CD4-positive, alpha-beta T cell (primary cell): ENCODE measurements around the gene PKHD1. TPM values are rescaled to one million over a fixed set of nuclear protein-coding genes. Genes with fewer than 3 reads are reported as not detected.

Experiments used
- ATAC-seq: fragments of 200-7000 bp; cut with Tn5 transposase; one replicate; pipeline ENCODE4 v1.10.0; 2022; ENCODE audit warnings: mild to moderate bottlenecking; ENCODE audit not compliant: poor library complexity
- CTCF ChIA-PET: fragments of 350-600 bp; sonication (Branson Sonifier 250); formaldehyde crosslinking; loops from one replicate; lab custom pipeline; 2021; ENCODE audit warnings: antibody characterized with exemption, inconsistent platforms; lab: Charles Lee
- POLR2A ChIA-PET: fragments of 350-600 bp; sonication (Branson Sonifier 250); formaldehyde crosslinking; loops from one replicate; lab custom pipeline; 2021; ENCODE audit warnings: antibody characterized with exemption, inconsistent platforms; lab: Charles Lee
- DNase-seq, 14 experiments: peaks; one replicate each; pipeline ENCODE4 v3.0.0-alpha.2; 2013 to 2020; ENCODE audit warnings: mixed read lengths in 2 of 14
- H3K27ac ChIP-seq, 2 donors: one replicate each; pipeline versions ENCODE4 v1.5.1 to v1.7.0; 2013; ENCODE audit warnings: low read length in 2 of 2, low read depth in 1 of 2, mild to moderate bottlenecking in 1 of 2
- H3K27me3 ChIP-seq, 2 experiments: 1 replicate in 1 of 2; 2 replicates in 1 of 2; pipeline versions ENCODE4 v1.6.1 to v1.7.0; 2013; ENCODE audit warnings: low read length in 2 of 2, control low read depth in 1 of 2, mild to moderate bottlenecking in 1 of 2, moderate library complexity in 1 of 2; ENCODE audit not compliant: insufficient read depth in 2 of 2, control insufficient read depth in 1 of 2
- H3K36me3 ChIP-seq: one replicate; pipeline ENCODE4 v1.6.1; 2013; ENCODE audit warnings: low read length, control low read depth; ENCODE audit not compliant: insufficient read depth
- H3K4me1 ChIP-seq: one replicate; pipeline ENCODE4 v1.6.1; 2013; ENCODE audit warnings: low read length, control low read depth; ENCODE audit not compliant: insufficient read depth
- H3K4me3 ChIP-seq: one replicate; pipeline ENCODE4 v1.5.1; 2013; ENCODE audit warnings: mild to moderate bottlenecking, low read length, moderate library complexity
- H3K9me3 ChIP-seq, 2 experiments: 1 replicate in 1 of 2; 2 replicates in 1 of 2; pipeline versions ENCODE4 v1.6.1 to v1.7.0; 2013; ENCODE audit warnings: low read length in 2 of 2, mild to moderate bottlenecking in 2 of 2, control low read depth in 1 of 2, moderate library complexity in 1 of 2; ENCODE audit not compliant: control insufficient read depth in 1 of 2, insufficient read depth in 1 of 2
- H3K27ac Mint-ChIP-seq: one replicate; pipeline ENCODE4 v1.8.0; 2020; ENCODE audit warnings: mixed read lengths
- H3K27me3 Mint-ChIP-seq: one replicate; pipeline ENCODE4 v1.8.0; 2021; ENCODE audit warnings: mixed read lengths
- H3K36me3 Mint-ChIP-seq: one replicate; pipeline ENCODE4 v1.8.0; 2021; ENCODE audit warnings: low read depth, mixed read lengths
- H3K4me1 Mint-ChIP-seq: one replicate; pipeline ENCODE4 v1.8.0; 2021; ENCODE audit warnings: low read depth, mixed read lengths
- H3K4me3 Mint-ChIP-seq: one replicate; pipeline ENCODE4 v1.8.0; 2020; ENCODE audit warnings: mild to moderate bottlenecking, mixed read lengths
- H3K9me3 Mint-ChIP-seq: one replicate; pipeline ENCODE4 v1.8.0; 2020; ENCODE audit warnings: mixed read lengths
- CTCF ChIP-seq: fragments of 200-600 bp; IDR thresholded peaks from one replicate; pipeline ENCODE4 v1.8.0; 2022; ENCODE audit warnings: antibody characterized with exemption, mild to moderate bottlenecking
- intact Hi-C, 2 experiments: fragments of 100-400 bp; cut with DNase I in 1 of 2; cut with micrococcal nuclease in 1 of 2; formaldehyde crosslinking; loops; one replicate each; pipeline versions ENCODE4 v1.15.1 to v1.9.0; 2023 to 2025; cut with DNase I, micrococcal nuclease
- total RNA-seq, 174 experiments: library from RNA in 2 of 174; stranded (reverse) in 2 of 174; gene quantifications; one replicate each; pipeline ENCODE4 v1.2.3 and lab custom pipeline; 2021 to 2026

The PKHD1 gene
- total RNA-seq, 2 experiments from 2014 or later: 0.03 TPM; not detected in 1

- Mint-ChIP-seq H3K4me3 (no peak overlapping the region), H3K36me3 (no peaks in the 10 kb centered on the region), H3K9me3 (no peaks in the 10 kb centered on the region), H3K4me1 (peaks cover 14% of the 10 kb centered on the region), H3K27me3 (no peaks in the 10 kb centered on the region), H3K27ac (no peak overlapping the region)
- intact Hi-C loops: loop anchor here in 1 of 2 experiments (10.0 kb wide), 1 partner anchor 349 kb away; no protein-coding TSS in a partner anchor
- ChIA-PET CTCF (no interaction called here), POLR2A (no interaction called here)
- Histone ChIP-seq H3K4me1 (peaks cover 11% of the 10 kb centered on the region), H3K36me3 (no peaks in the 10 kb centered on the region), H3K4me3 (no peak overlapping the region), H3K27ac (no peak overlapping the region), H3K27me3 (no peaks in the 10 kb centered on the region), H3K9me3 (no peaks in the 10 kb centered on the region)
- ATAC-seq (no peak), DNase-seq (no peak)
- TF ChIP-seq CTCF: no peak
Observed at GRCh38 chr6:52065621-52066020, 21.8 kb downstream of the PKHD1 start.

GRCh38 chr6:52063584-52064344, 23.6 kb downstream of the PKHD1 start:
- no peaks in the 10 kb centered on the region for H3K36me3 ChIP-seq
- no peaks in the 10 kb centered on the region for H3K27me3 ChIP-seq
- peak; percentile 12 to 76 (median 38) for DNase-seq
- no peaks in the 10 kb centered on the region for H3K9me3 ChIP-seq
- peak overlapping the region; percentile 26 for H3K4me3 ChIP-seq
- intact Hi-C loops: loop anchor here (2.0 to 10.0 kb wide), 4 partner anchors 199 to 599 kb away; no protein-coding TSS in a partner anchor
- no peaks in the 10 kb centered on the region for H3K36me3 Mint-ChIP-seq
- peaks cover 14% of the 10 kb centered on the region for H3K4me1 Mint-ChIP-seq
- H3K4me1 ChIP-seq: peaks cover 11% of the 10 kb centered on the region
- H3K27ac ChIP-seq: peak overlapping the region in 1 of 2 donors; percentile 21
- ChIA-PET POLR2A (no interaction called here), CTCF (no interaction called here)
- H3K27ac Mint-ChIP-seq: peak overlapping the region; percentile 24
- no peaks in the 10 kb centered on the region for H3K27me3 Mint-ChIP-seq
- peak; percentile 90 for ATAC-seq
- peak; percentile 55 for TF ChIP-seq CTCF
- peak overlapping the region; percentile 64 for H3K4me3 Mint-ChIP-seq
- no peaks in the 10 kb centered on the region for H3K9me3 Mint-ChIP-seq

GRCh38 chr6:52061481-52061880, 25.9 kb downstream of the PKHD1 start:
- H3K4me1 Mint-ChIP-seq: peaks cover 14% of the 10 kb centered on the region
- Histone ChIP-seq H3K36me3 (no peaks in the 10 kb centered on the region), H3K27ac (no peak overlapping the region), H3K27me3 (no peaks in the 10 kb centered on the region), H3K4me1 (peaks cover 11% of the 10 kb centered on the region), H3K4me3 (no peak overlapping the region), H3K9me3 (no peaks in the 10 kb centered on the region)
- H3K9me3 Mint-ChIP-seq: no peaks in the 10 kb centered on the region
- no peak for TF ChIP-seq CTCF
- H3K27me3 Mint-ChIP-seq: peaks cover 7% of the 10 kb centered on the region
- ATAC-seq (no peak), DNase-seq (no peak)
- intact Hi-C loops: loop anchor here in 1 of 2 experiments (10.0 kb wide), 1 partner anchor 353 kb away; no protein-coding TSS in a partner anchor
- no peak overlapping the region for H3K4me3 Mint-ChIP-seq
- H3K36me3 Mint-ChIP-seq: no peaks in the 10 kb centered on the region
- CTCF ChIA-PET: interaction anchor here (2.0 kb wide), 1 partner anchor 12 kb away, joined by 9 read pairs; no protein-coding TSS in a partner anchor
- H3K27ac Mint-ChIP-seq: no peak overlapping the region
- POLR2A ChIA-PET: no interaction called here
